PC-9 (cell line): Measurements from ENCODE around the gene BCAS3. TPM values are rescaled to one million over a fixed set of nuclear protein-coding genes. Genes with fewer than 3 reads are reported as not detected.

Experiments used
- BruUV-seq: library from RNA; stranded (reverse); fragments of 400-500 nt; replicated peaks from 2 replicates; lab custom pipeline; 2021; lab: Mats Ljungman, UMichigan
- CTCF ChIA-PET: fragments of 300-600 bp; sonication (Branson Sonifier 250); formaldehyde crosslinking; loops from one replicate; lab custom pipeline; 2022; ENCODE audit warnings: antibody characterized with exemption; lab: Charles Lee
- POLR2A ChIA-PET: fragments of 300-600 bp; sonication (Branson Sonifier 250); formaldehyde crosslinking; loops from one replicate; lab custom pipeline; 2022; ENCODE audit warnings: antibody characterized with exemption; ENCODE audit not compliant: unreplicated experiment; lab: Charles Lee
- DNase-seq, 2 experiments: peaks; one replicate each; pipeline versions ENCODE4 v3.0.0 to v3.0.0-alpha.2; 2015 to 2022; ENCODE audit warnings: mixed read lengths in 1 of 2
- H2AFZ ChIP-seq: fragments of 200-600 bp; sonication (generic); 2 replicates; pipeline ENCODE4 v1.8.1; 2017; ENCODE audit warnings: antibody characterized with exemption
- H3F3A ChIP-seq: fragments of 200-600 bp; sonication (generic); 2 replicates; pipeline ENCODE4 v1.8.1; 2017; ENCODE audit warnings: antibody characterized with exemption, mild to moderate bottlenecking, low read depth; ENCODE audit not compliant: insufficient read depth
- H3K27ac ChIP-seq: fragments of 200-600 bp; sonication (generic); 2 replicates; pipeline ENCODE4 v1.6.1; 2016; ENCODE audit warnings: mixed run types
- H3K27me3 ChIP-seq: fragments of 200-600 bp; sonication (generic); 2 replicates; pipeline ENCODE4 v1.6.1; 2016; ENCODE audit warnings: low read depth, mixed run types; ENCODE audit not compliant: insufficient read depth
- H3K36me3 ChIP-seq: fragments of 200-600 bp; sonication (generic); 2 replicates; pipeline ENCODE4 v1.6.1; 2016; ENCODE audit warnings: low read depth, mixed run types
- H3K4me1 ChIP-seq: fragments of 200-600 bp; sonication (generic); replicated peaks from 2 replicates; pipeline ENCODE4 v1.6.1; 2016; ENCODE audit warnings: mixed run types; ENCODE audit not compliant: insufficient read depth
- H3K4me2 ChIP-seq: fragments of 200-600 bp; sonication (generic); 2 replicates; pipeline ENCODE4 v1.6.1; 2017; ENCODE audit warnings: mixed run types
- H3K4me3 ChIP-seq: fragments of 200-600 bp; sonication (generic); 2 replicates; pipeline ENCODE4 v1.6.1; 2016; ENCODE audit warnings: mixed run types
- H3K79me2 ChIP-seq: fragments of 200-600 bp; sonication (generic); 2 replicates; pipeline ENCODE4 v1.6.1; 2017; ENCODE audit warnings: low read depth, mixed run types
- H3K9me2 ChIP-seq: fragments of 200-600 bp; sonication (generic); 2 replicates; pipeline ENCODE4 v1.8.1; 2017; ENCODE audit warnings: mild to moderate bottlenecking; ENCODE audit not compliant: insufficient read depth
- H3K9me3 ChIP-seq: fragments of 200-600 bp; sonication (generic); 2 replicates; pipeline ENCODE4 v1.8.1; 2016; ENCODE audit warnings: low read depth; ENCODE audit not compliant: insufficient read depth
- H4K20me1 ChIP-seq: fragments of 200-600 bp; sonication (generic); 2 replicates; pipeline ENCODE4 v1.8.1; 2017; ENCODE audit not compliant: insufficient read depth
- CTCF ChIP-seq: fragments of 200-600 bp; sonication (generic); conservative IDR thresholded peaks from 2 replicates; pipeline ENCODE4 v1.6.1; 2017; ENCODE audit warnings: mixed run types, antibody characterized with exemption, mild to moderate bottlenecking, moderate library complexity
- EZH2 ChIP-seq: fragments of 200-600 bp; sonication (generic); IDR thresholded peaks from 2 replicates; pipeline ENCODE4 v1.8.0; 2017; ENCODE audit warnings: antibody characterized with exemption, low read depth
- intact Hi-C: fragments of 100-400 bp; cut with micrococcal nuclease; formaldehyde crosslinking; loops from one replicate; pipeline ENCODE4 v1.10.0; 2022; ENCODE audit not compliant: unreplicated experiment
- total RNA-seq: library from RNA; stranded (reverse); gene quantifications from 2 replicates; pipeline ENCODE4 v1.2.3, GENCODE V29; 2021

Gene BCAS3
- total RNA-seq, 1 experiment from 2014 or later, result 26.0 TPM

GRCh38 chr17:61130330-61130729 lies 452.7 kb downstream of the BCAS3 start:
- no peaks in the 10 kb centered on the region for H3K4me1 ChIP-seq
- CTCF ChIA-PET, result no interaction called here
- POLR2A ChIA-PET, result no interaction called here
- TF ChIP-seq EZH2 (no peak), CTCF (no peak)
- no peak overlapping the region for H3K27ac ChIP-seq
- H3K4me2 ChIP-seq, result no peak overlapping the region
- H3K9me3 ChIP-seq, result no peaks in the 10 kb centered on the region
- H3K9me2 ChIP-seq, result no peaks in the 10 kb centered on the region
- no peak for DNase-seq
- BruUV-seq, result no TSS peak
- no peak overlapping the region for H3K4me3 ChIP-seq
- H3K79me2 ChIP-seq, result no peaks in the 10 kb centered on the region
- intact Hi-C loops, result no loop called here
- H3K27me3 ChIP-seq, result no peaks in the 10 kb centered on the region
- no peaks in the 10 kb centered on the region for H3K36me3 ChIP-seq
- H4K20me1 ChIP-seq, result no peaks in the 10 kb centered on the region
- H2AFZ ChIP-seq, result no peak overlapping the region
- H3F3A ChIP-seq, result no peaks in the 10 kb centered on the region

- Histone ChIP-seq H3F3A (no peaks in the 10 kb centered on the region), H3K4me3 (no peak overlapping the region), H2AFZ (no peak overlapping the region), H3K4me2 (no peak overlapping the region), H3K9me3 (no peaks in the 10 kb centered on the region), H3K36me3 (no peaks in the 10 kb centered on the region), H4K20me1 (no peaks in the 10 kb centered on the region), H3K9me2 (no peaks in the 10 kb centered on the region), H3K27ac (no peak overlapping the region), H3K79me2 (no peaks in the 10 kb centered on the region), H3K27me3 (no peaks in the 10 kb centered on the region), H3K4me1 (no peaks in the 10 kb centered on the region)
- intact Hi-C loops, result no loop called here
- ChIA-PET CTCF (no interaction called here), POLR2A (no interaction called here)
- BruUV-seq, result no TSS peak
- TF ChIP-seq EZH2 (no peak), CTCF (no peak)
- DNase-seq, result no peak
These were observed 453.9 kb downstream of the BCAS3 start for GRCh38 chr17:61131585-61131984.

- Histone ChIP-seq H3K27me3 (no peaks in the 10 kb centered on the region), H3K4me3 (no peak overlapping the region), H4K20me1 (no peaks in the 10 kb centered on the region), H3K9me3 (no peaks in the 10 kb centered on the region), H3K36me3 (no peaks in the 10 kb centered on the region), H3F3A (no peaks in the 10 kb centered on the region), H3K27ac (no peak overlapping the region), H3K9me2 (no peaks in the 10 kb centered on the region), H3K4me1 (no peaks in the 10 kb centered on the region), H2AFZ (no peak overlapping the region), H3K79me2 (no peaks in the 10 kb centered on the region), H3K4me2 (no peak overlapping the region)
- DNase-seq, result no peak
- no peak for TF ChIP-seq EZH2
- no peak for TF ChIP-seq CTCF
- intact Hi-C loops, result no loop called here
- BruUV-seq, result no TSS peak
- ChIA-PET CTCF (no interaction called here), POLR2A (no interaction called here)
These were observed 454.9 kb downstream of the BCAS3 start for GRCh38 chr17:61132524-61132923.
